Measurements from ENCODE around the gene KCNG4.

DNA sequence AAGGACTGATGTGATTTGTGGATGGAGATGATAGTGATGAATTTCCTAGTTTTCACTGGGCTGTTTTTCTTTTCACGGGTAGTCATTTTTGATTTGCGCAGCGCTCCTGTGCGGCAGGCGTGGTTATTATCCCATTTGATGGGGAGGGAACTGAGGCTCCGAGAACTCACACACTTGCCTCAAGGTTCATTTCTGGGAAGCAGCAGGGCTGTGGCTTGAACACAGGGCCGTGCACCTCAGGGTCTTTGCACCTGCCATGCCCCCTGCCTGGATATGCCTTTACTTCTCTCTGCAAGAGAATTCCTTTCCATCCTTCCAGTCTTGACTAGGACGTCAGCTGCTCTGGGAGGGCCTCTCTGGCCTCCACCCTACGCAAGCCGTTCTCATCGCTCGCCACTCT, 38.5 kb upstream of the KCNG4 start:
- no peak for TF ChIP-seq POLR2AphosphoS5 (IDR thresholded peaks at IDR 0.05; ENCODE audit: borderline replicate concordance, low read depth, low read length)
- TF ChIP-seq EZH2 (IDR thresholded peaks at IDR 0.05): no peak
- no peak for TF ChIP-seq FOXP2 (optimal IDR thresholded peaks at IDR 0.05; ENCODE audit: control extremely low read depth, extremely low read length, insufficient read depth)
